Gastroesophageal sphincter (tissue), 4 donors: Measurements from ENCODE around the gene VAPB. TPM values are rescaled to one million over a fixed set of nuclear protein-coding genes. Genes with fewer than 3 reads are reported as not detected.

Source experiments
- ATAC-seq: fragments of 150-250 bp; one replicate; pipeline ENCODE4 v1.9.1; 2016; ENCODE audit warnings: mild to moderate bottlenecking, moderate library complexity
- H3K27ac ChIP-seq, 4 donors: fragments of 200-600 bp; sonication (generic) in 3 of 4; 1 replicate in 3 of 4; 2 replicates in 1 of 4; pipeline ENCODE4 v1.5.1; 2016 to 2019
- H3K27me3 ChIP-seq: fragments of 200-600 bp; sonication (generic); one replicate; pipeline ENCODE4 v1.5.1; 2019
- H3K36me3 ChIP-seq, 2 donors: fragments of 200-600 bp; sonication (generic); one replicate each; pipeline ENCODE4 v1.5.1; 2019; ENCODE audit warnings: control low read depth in 1 of 2
- H3K4me1 ChIP-seq, 3 donors: fragments of 200-600 bp; sonication (generic); 1 replicate in 2 of 3; 2 replicates in 1 of 3; pipeline ENCODE4 v1.5.1; 2016 to 2019; ENCODE audit warnings: control low read depth in 2 of 3
- H3K4me3 ChIP-seq, 2 donors: fragments of 200-600 bp; sonication (generic); one replicate each; pipeline ENCODE4 v1.5.1; 2019; ENCODE audit warnings: mild to moderate bottlenecking in 1 of 2, moderate library complexity in 1 of 2
- H3K9me3 ChIP-seq, 3 donors: fragments of 200-600 bp; sonication (generic); one replicate each; pipeline ENCODE4 v1.5.1; 2017 to 2019; ENCODE audit warnings: control low read depth in 2 of 3
- EP300 ChIP-seq: sonication (generic); formaldehyde crosslinking; IDR thresholded peaks from one replicate; pipeline ENCODE4 v1.6.1; 2017; ENCODE audit warnings: antibody characterized with exemption, mild to moderate bottlenecking
- POLR2A ChIP-seq, 2 donors: fragments of 450-650 bp; IDR thresholded peaks; one replicate each; pipeline ENCODE4 v1.6.1; 2017; ENCODE audit warnings: antibody characterized with exemption in 2 of 2, mild to moderate bottlenecking in 2 of 2, moderate library complexity in 1 of 2
- POLR2AphosphoS5 ChIP-seq: sonication (generic); formaldehyde crosslinking; IDR thresholded peaks from one replicate; pipeline ENCODE4 v1.6.1; 2017; ENCODE audit warnings: antibody characterized with exemption
- WGBS, 2 donors: methylation state at CpG; one replicate each; pipeline ENCODE4 v1.1.5; 2018; ENCODE audit warnings: low coverage in 1 of 2; 5-methylcytosine and 5-hydroxymethylcytosine counted together
- total RNA-seq, 4 donors: library from RNA; depleted of rRNA; stranded (reverse); fragments of >200 nt; gene quantifications; one replicate each; pipeline ENCODE4 v1.1.0, GENCODE V29; 2016
- TF ChIP-seq, protein P1 (sequence below), 4 experiments: fragments of 200-600 bp in 2 of 4; fragments of 450-650 bp in 2 of 4; sonication (generic) in 1 of 4; IDR thresholded peaks; one replicate each; pipeline ENCODE4 v1.5.1; 2017 to 2019; ENCODE audit warnings: antibody characterized with exemption in 4 of 4, mild to moderate bottlenecking in 2 of 4, moderate library complexity in 2 of 4

VAPB gene
- total RNA-seq, 4 donors from 2014 or later, result 30.4 to 43.1 (median 35.9) TPM

DNA sequence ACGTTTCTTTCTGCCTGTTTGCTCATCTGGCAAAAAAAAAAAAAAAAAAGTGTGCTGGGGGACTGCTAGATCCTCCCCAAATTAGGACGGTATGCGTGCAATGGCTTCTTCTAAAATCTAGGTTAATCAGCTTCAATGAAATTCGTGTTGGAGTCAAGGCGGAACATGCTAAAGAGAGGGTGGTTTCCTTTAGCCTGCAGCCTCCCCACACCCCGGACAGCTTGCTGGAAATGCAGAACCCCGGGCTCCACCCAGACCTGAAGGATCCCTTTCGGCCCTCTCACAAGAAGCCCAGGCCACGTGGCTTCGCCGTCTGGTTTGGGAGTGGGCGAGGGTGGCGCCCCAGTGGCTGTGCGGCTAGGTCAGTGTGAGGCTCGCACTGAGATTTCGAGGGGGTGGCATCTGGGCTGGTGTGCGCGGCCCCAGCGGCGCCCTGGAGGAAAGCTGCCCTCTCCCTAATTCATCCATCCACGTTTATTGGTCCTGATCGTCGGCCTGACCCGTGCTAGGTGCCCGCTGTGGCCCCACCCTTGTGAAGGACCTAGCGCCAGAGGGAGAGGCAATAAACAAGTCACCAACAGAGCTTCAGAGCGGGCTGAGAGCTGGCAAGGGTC lies 77.2 kb downstream of the VAPB start:
- Histone ChIP-seq H3K9me3 (no peaks in the 10 kb centered on the region), H3K4me3 (no peak overlapping the region), H3K27ac (no peak overlapping the region), H3K27me3 (no peaks in the 10 kb centered on the region), H3K36me3 (no peaks in the 10 kb centered on the region), H3K4me1 (peaks cover 0 to 5% (median 0%) of the 10 kb centered on the region in 3 donors)
- TF ChIP-seq POLR2A (IDR thresholded peaks at IDR 0.05), result no peak
- no peak for TF ChIP-seq EP300
- TF ChIP-seq POLR2AphosphoS5, result no peak
- TF ChIP-seq, protein P1, sequence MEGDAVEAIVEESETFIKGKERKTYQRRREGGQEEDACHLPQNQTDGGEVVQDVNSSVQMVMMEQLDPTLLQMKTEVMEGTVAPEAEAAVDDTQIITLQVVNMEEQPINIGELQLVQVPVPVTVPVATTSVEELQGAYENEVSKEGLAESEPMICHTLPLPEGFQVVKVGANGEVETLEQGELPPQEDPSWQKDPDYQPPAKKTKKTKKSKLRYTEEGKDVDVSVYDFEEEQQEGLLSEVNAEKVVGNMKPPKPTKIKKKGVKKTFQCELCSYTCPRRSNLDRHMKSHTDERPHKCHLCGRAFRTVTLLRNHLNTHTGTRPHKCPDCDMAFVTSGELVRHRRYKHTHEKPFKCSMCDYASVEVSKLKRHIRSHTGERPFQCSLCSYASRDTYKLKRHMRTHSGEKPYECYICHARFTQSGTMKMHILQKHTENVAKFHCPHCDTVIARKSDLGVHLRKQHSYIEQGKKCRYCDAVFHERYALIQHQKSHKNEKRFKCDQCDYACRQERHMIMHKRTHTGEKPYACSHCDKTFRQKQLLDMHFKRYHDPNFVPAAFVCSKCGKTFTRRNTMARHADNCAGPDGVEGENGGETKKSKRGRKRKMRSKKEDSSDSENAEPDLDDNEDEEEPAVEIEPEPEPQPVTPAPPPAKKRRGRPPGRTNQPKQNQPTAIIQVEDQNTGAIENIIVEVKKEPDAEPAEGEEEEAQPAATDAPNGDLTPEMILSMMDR (IDR thresholded peaks at IDR 0.05), result no peak
- WGBS, 2 donors, result 91 to 94% methylated on average over 3 to 7 of the region's 27 CpGs
- no peak for ATAC-seq

DNA sequence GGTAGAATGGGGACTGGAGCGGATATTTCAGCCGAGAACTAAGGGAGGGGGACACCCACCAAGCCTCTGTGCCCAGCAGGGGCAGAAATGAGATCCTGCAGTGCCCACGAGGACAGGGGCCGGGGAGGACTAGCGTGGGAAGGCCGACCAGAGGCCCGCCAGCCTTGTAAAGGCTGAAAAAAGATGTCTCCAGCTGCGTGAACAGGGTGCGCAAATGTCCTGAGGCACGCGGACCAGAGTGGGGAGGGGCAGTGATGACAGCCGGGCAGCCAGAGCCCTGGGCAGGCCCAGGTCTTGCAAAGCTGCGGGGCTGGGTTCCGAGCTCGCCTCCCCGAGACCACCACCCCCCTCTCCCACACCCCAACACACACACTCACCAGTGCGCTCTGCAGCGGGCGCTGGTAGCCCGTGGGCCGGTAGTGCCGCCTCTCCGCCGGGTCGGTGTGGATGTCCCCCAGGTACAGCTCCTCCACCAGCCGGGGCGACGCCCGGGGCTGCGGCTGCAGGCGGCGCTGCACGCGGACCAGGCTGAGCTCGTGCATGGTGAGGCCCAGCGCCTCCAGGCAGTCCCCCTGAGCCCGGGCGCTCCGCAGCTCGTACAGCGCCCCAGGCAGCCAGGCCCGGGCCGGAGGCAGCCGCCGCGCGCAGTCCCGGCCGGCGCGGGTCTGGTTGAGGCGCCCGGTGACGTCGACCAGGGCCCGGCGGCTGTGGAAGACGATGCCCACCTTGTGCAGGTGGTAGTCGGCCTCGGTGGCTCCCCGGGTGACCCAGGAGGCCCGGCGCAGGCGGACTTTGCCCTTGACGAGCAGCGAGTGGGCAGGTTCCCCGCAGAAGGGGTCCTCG lies 77.9 kb downstream of the VAPB start:
- peaks cover 0 to 12% (median 0%) of the 10 kb centered on the region in 3 donors for H3K4me1 ChIP-seq
- no peak overlapping the region for H3K4me3 ChIP-seq
- no peaks in the 10 kb centered on the region for H3K9me3 ChIP-seq
- no peaks in the 10 kb centered on the region for H3K36me3 ChIP-seq
- no peak overlapping the region for H3K27ac ChIP-seq
- no peak for TF ChIP-seq POLR2A (IDR thresholded peaks at IDR 0.05)
- no peak for TF ChIP-seq POLR2AphosphoS5
- TF ChIP-seq, protein P1 (IDR thresholded peaks at IDR 0.05), result no peak
- no peak for TF ChIP-seq EP300
- H3K27me3 ChIP-seq, result no peaks in the 10 kb centered on the region
- 88 to 90% methylated on average over 11 to 14 of the region's 68 CpGs for WGBS, 2 donors
- ATAC-seq, result no peak

DNA sequence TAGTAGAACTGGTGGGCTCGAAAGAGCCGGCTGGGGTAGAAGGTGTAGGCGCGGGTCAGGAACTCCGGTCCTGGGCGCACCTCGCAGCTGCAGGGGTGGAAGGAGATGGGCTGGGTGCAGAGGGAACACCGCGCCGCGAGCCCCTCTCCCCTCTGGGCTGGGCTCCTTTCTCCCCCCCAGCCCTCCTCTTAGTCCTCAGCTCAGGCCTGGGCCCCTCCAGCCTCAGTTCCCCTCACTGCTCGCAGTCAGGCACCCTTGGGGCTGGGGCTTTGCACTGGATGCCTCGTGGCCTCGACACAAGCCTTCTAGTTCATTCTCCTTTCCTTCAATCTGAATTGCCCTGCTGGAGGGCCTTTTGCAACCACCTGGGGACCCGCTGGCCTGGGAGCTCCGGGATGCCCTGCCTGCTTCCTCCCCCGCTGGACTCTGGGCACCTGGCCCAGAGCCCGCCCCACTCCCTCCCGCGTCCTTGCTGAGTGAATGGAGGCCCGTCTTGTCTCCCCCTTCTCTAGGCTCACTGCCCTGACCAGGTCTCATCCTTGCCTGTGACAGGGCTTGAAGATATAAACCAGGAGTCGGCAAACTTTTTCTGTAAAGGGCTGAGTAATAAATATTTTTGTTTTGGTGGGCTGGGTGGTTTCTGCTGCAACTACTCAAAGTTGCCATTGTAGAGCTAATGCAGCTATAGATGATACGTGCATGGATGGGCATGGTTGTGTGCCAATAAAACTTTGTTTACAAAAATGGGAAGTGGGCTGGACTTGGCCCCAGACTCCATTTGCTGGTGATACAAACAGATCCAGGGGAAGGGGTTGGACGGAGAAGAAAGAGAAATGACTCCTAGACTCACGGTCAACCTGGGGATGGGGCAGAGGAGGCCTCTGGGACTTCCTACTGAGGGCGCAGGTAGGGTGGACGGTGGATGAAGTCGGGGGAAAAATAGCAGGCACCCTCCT lies 78.8 kb downstream of the VAPB start:
- no peak for ATAC-seq
- H3K27ac ChIP-seq, result no peak overlapping the region
- WGBS, 2 donors, result 60 to 69% methylated on average over 7 of the region's 28 CpGs

DNA sequence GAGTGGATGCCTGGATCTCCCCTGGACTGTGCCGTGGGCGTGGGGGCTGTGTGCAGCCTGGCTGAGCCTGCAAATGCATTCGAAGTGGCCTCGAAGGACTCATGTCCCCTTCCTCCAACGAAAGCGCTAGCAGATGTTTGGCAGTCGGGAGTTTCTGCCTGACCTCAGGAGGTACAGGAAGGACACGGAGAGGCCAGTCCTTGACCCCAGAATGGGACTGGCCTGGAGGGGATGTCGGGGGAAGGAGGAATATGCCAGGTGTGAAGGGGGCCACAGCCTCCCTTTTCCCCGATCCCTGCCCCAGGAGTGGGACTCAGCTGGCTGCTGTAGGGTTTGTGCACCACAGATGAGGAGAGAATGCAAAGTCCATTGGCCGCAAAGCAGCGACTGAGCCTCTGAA lies 80.6 kb downstream of the VAPB start:
- H3K36me3 ChIP-seq, result no peaks in the 10 kb centered on the region
- TF ChIP-seq POLR2A (IDR thresholded peaks at IDR 0.05) (no peak), EP300 (no peak), POLR2AphosphoS5 (no peak)
- TF ChIP-seq, protein P1 (IDR thresholded peaks at IDR 0.05), result no peak
- no peak overlapping the region for H3K27ac ChIP-seq
- WGBS, 2 donors, result 93% methylated on average over 11 of the region's 12 CpGs; no CpG with 5 or more reads in 1 of the 2 donors
- peaks cover 0 to 14% (median 0%) of the 10 kb centered on the region in 3 donors for H3K4me1 ChIP-seq
- H3K27me3 ChIP-seq, result no peaks in the 10 kb centered on the region
- no peak overlapping the region for H3K4me3 ChIP-seq
- ATAC-seq, result no peak
- no peaks in the 10 kb centered on the region for H3K9me3 ChIP-seq

More for the DNA sequence above, 78.8 kb downstream of the VAPB start:
- Histone ChIP-seq H3K4me1 (peaks cover 0 to 14% (median 0%) of the 10 kb centered on the region in 3 donors), H3K4me3 (no peak overlapping the region), H3K27me3 (no peaks in the 10 kb centered on the region), H3K36me3 (no peaks in the 10 kb centered on the region), H3K9me3 (no peaks in the 10 kb centered on the region)
- TF ChIP-seq POLR2AphosphoS5 (no peak), EP300 (no peak), POLR2A (IDR thresholded peaks at IDR 0.05) (no peak)
- TF ChIP-seq, protein P1 (IDR thresholded peaks at IDR 0.05), result no peak
